ENCODE results near the gene ANKHD1.
"Not testable (repeated sequence)": the region's sequence is repeated elsewhere in the genome, so short reads cannot be mapped to it uniquely, and the experiment has no call there.

Gene ANKHD1

GRCh38 chr5:140566665-140567064 is 165.0 kb downstream of the ANKHD1 start:
- no peak for DNase-seq

GRCh38 chr5:140567136-140567818 is 165.6 kb downstream of the ANKHD1 start:
- DNase-seq: no peak

- DNase-seq: no peak
These were observed 166.2 kb downstream of the ANKHD1 start for GRCh38 chr5:140567871-140568270.

GRCh38 chr5:140568443-140569063 is 166.9 kb downstream of the ANKHD1 start:
- DNase-seq: no peak

- DNase-seq: no peak
These were observed 167.6 kb downstream of the ANKHD1 start for GRCh38 chr5:140569197-140569596.

GRCh38 chr5:140570058-140570457 is 168.4 kb downstream of the ANKHD1 start:
- DNase-seq: no peak

GRCh38 chr5:140570488-140570887 is 168.9 kb downstream of the ANKHD1 start:
- DNase-seq: no peak

GRCh38 chr5:140571105-140571504 is 169.5 kb downstream of the ANKHD1 start:
- DNase-seq: no peak

GRCh38 chr5:140573683-140574082 is 172.1 kb downstream of the ANKHD1 start:
- no peak for DNase-seq

GRCh38 chr5:140574165-140574564 is 172.5 kb downstream of the ANKHD1 start:
- DNase-seq: no peak

- no peak for DNase-seq
These were observed 173.7 kb downstream of the ANKHD1 start for GRCh38 chr5:140575309-140575708.

- no peak for DNase-seq
These were observed 175.2 kb downstream of the ANKHD1 start for GRCh38 chr5:140576776-140577201.

- DNase-seq: not testable (repeated sequence)
These were observed 177.6 kb downstream of the ANKHD1 start for GRCh38 chr5:140579188-140579747.

GRCh38 chr5:140587495-140587894 is 185.9 kb downstream of the ANKHD1 start:
- no peak for DNase-seq

- DNase-seq: no peak
These were observed 186.9 kb downstream of the ANKHD1 start for GRCh38 chr5:140588311-140589070.

All from NCI-H748 treated with DMSO at 0.1 percent for 48 hours (cell line).